ENCODE results near the gene ATG4B. TPM values are rescaled to one million over a fixed set of nuclear protein-coding genes. Genes with fewer than 3 reads are reported as not detected.

The ATG4B gene
- total RNA-seq, 4 donors from 2014 or later: 61.8 to 146 (median 87.2) TPM

DNA sequence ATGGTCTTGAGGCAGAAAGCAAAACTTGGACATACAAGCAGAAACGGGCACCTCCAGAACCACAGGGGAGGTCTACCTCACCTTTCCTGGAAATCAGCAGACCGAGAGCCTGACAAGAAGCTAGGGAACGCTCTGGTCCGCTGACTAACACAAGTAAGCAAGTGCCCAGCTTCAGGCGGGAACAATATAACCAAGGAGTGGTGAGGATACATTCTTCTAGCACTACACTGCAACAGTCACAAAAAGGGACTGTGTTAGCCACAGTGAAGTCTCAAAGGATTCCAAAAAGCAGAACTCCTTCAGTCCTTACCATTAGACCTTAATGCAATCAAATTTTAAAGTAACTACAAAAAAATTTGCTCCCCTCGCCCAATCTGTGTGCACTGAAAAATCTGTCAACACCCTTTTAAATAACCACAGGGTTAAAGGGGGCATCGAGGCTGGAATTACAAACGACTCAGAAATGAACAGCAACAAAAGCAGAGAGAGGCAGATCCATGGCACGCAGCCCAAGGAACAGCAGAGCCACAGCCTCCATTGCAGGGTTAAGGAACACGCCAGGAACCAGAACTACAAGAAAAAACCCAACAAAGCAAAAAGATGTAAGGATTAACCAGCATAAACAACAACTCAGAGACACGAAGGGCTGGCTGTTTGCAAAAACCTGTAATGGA is 7.6 kb upstream of the ATG4B start:
- H3K27ac ChIP-seq: peak overlapping the region in 2 of 4 donors; percentile 8 to 31
- no peak overlapping the region for H3K4me3 ChIP-seq
- TF ChIP-seq POLR2A (IDR thresholded peaks at IDR 0.05) (no peak), EP300 (IDR thresholded peaks at IDR 0.05) (no peak)
- TF ChIP-seq, protein P1, sequence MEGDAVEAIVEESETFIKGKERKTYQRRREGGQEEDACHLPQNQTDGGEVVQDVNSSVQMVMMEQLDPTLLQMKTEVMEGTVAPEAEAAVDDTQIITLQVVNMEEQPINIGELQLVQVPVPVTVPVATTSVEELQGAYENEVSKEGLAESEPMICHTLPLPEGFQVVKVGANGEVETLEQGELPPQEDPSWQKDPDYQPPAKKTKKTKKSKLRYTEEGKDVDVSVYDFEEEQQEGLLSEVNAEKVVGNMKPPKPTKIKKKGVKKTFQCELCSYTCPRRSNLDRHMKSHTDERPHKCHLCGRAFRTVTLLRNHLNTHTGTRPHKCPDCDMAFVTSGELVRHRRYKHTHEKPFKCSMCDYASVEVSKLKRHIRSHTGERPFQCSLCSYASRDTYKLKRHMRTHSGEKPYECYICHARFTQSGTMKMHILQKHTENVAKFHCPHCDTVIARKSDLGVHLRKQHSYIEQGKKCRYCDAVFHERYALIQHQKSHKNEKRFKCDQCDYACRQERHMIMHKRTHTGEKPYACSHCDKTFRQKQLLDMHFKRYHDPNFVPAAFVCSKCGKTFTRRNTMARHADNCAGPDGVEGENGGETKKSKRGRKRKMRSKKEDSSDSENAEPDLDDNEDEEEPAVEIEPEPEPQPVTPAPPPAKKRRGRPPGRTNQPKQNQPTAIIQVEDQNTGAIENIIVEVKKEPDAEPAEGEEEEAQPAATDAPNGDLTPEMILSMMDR (IDR thresholded peaks at IDR 0.05): no peak
- WGBS, 2 donors: 55 to 59% methylated on average over 11 of the region's 11 CpGs
- H3K9me3 ChIP-seq: no peaks in the 10 kb centered on the region
- DNase-seq (ENCODE audit: low spot score in 2 of 2): no peak
- H3K36me3 ChIP-seq: peaks cover 0 to 54% (median 0%) of the 10 kb centered on the region in 3 donors
- H3K4me1 ChIP-seq: peaks cover 0 to 34% (median 0%) of the 10 kb centered on the region in 4 donors
- no peaks in the 10 kb centered on the region for H3K27me3 ChIP-seq

DNA sequence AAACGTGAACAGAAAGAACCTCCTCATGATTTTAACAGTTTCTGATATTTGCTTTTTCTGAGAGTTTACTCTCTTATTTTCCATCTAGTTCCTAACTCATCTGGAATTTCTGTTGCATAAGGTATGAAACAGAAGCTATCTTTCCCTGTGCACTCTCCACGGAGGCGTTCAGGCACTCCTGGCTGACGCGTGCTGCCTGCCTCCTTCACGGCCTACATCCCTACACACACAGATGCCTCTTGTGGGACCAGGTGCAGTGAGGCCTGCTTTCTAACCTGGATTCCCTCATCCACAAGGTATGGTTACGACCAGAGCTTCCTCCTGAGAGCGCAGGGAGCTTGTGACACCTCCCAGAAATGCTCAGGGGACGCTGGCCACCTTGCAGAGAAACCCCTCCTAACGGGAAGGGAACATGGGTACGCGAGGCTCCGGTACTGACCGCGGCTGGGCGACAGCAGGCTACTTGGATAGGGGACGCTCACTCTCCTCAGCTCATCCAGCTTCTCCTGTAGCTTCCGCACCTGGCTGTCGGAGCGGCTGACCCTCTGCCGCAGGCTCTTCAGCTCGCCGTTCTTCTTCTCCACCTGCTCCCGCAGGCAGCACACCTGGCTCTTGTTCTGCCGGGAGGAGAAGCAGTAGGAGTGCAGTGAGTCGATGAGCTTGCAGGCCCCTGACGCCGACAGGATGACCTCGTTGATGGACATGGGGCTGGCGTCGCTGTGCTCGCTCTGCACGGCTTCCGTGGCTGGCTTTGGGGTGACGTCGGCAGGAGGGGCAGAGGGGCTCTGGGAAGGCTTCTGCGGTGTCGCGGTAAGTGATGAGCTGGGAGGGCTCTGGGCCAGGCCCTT is 4.8 kb upstream of the ATG4B start:
- no peak overlapping the region for H3K4me3 ChIP-seq
- 94 to 96% methylated on average over 31 to 38 of the region's 39 CpGs for WGBS, 2 donors
- no peak overlapping the region for H3K27ac ChIP-seq
- no peaks in the 10 kb centered on the region for H3K27me3 ChIP-seq
- H3K4me1 ChIP-seq: peaks cover 0 to 47% (median 11%) of the 10 kb centered on the region in 4 donors
- H3K9me3 ChIP-seq: no peaks in the 10 kb centered on the region
- DNase-seq (ENCODE audit: low spot score in 2 of 2): no peak
- H3K36me3 ChIP-seq: peaks cover 0 to 46% (median 0%) of the 10 kb centered on the region in 3 donors
- TF ChIP-seq, protein P1 (IDR thresholded peaks at IDR 0.05): no peak
- TF ChIP-seq EP300 (IDR thresholded peaks at IDR 0.05): no peak
- no peak for TF ChIP-seq POLR2A (IDR thresholded peaks at IDR 0.05)

DNA sequence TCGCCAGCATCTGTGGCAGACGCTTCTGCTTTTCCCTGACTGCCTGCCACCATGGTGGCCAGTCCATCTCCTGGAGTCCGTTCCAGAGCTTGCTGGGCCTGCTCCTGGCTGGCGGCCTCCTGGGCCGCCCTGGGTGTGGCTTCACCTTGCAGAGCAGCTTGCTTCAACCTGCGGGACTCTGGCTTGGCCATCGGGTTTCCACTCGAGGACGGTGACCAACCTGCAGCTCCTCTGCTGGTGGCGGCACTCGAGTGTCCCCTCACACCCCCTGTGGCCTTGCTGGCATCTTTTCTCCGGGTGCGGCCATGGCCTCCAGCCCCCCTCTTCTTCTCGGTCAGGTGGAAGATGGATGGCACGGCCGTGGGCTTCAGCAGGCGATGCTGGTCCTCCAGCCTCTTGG is 3.9 kb upstream of the ATG4B start:
- Histone ChIP-seq H3K27me3 (no peaks in the 10 kb centered on the region), H3K36me3 (peaks cover 0 to 38% (median 0%) of the 10 kb centered on the region in 3 donors), H3K9me3 (no peaks in the 10 kb centered on the region), H3K4me3 (no peak overlapping the region), H3K27ac (no peak overlapping the region), H3K4me1 (peaks cover 0 to 46% (median 16%) of the 10 kb centered on the region in 4 donors)
- 94% methylated on average over 17 of the region's 17 CpGs for WGBS, 2 donors
- TF ChIP-seq, protein P1 (IDR thresholded peaks at IDR 0.05): no peak
- no peak for TF ChIP-seq EP300 (IDR thresholded peaks at IDR 0.05)
- DNase-seq (ENCODE audit: low spot score in 2 of 2): no peak

DNA sequence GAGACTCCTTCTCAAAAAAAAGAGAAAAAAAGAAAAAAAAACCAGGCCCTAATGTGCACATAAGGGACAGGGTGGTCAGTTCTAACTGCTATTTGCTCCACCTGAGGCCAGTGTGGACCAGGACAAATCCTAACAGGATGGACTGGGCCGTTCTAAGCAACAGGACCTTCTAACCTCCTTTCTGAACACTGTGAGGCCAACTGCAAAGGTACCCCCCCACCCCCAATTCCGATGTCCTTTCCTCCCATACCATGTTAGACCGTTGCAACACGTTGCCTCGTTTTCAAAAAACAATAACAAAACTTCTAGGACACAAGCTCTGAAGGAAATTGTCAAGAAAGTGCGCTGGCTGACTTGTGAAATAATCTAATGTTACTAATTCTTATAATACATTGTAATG is 1.7 kb upstream of the ATG4B start:
- peak overlapping the region; percentile 75 to 96 (median 94) for H3K4me3 ChIP-seq
- 19 to 20% methylated on average over 6 of the region's 6 CpGs for WGBS, 2 donors
- peak overlapping the region in 3 of 4 donors; percentile 96 to 100 (median 99) for H3K27ac ChIP-seq
- H3K4me1 ChIP-seq: peaks cover 0 to 51% (median 28%) of the 10 kb centered on the region in 4 donors
- H3K9me3 ChIP-seq: no peaks in the 10 kb centered on the region
- no peak for TF ChIP-seq POLR2A (IDR thresholded peaks at IDR 0.05)
- TF ChIP-seq, protein P1 (IDR thresholded peaks at IDR 0.05): no peak
- no peak for TF ChIP-seq EP300 (IDR thresholded peaks at IDR 0.05)
- H3K36me3 ChIP-seq: peaks cover 0 to 28% (median 0%) of the 10 kb centered on the region in 3 donors
- H3K27me3 ChIP-seq: no peaks in the 10 kb centered on the region
- DNase-seq (ENCODE audit: low spot score in 2 of 2): no peak
